ENCODE results near the gene ZNF555.
"Not testable (repeated sequence)": the region's sequence is repeated elsewhere in the genome, so short reads cannot be mapped to it uniquely, and the experiment has no call there.

Gene ZNF555

GRCh38 chr19:2815923-2816322 lies 25.4 kb upstream of the ZNF555 start:
- H3K27me3 ChIP-seq (ENCODE audit: control insufficient read depth in 1 of 2, insufficient read depth in 2 of 2, low read length in 2 of 2): no peaks in the 10 kb centered on the region
- H3K4me3 ChIP-seq (ENCODE audit: low read length in 2 of 2): no peak overlapping the region
- peaks cover 2 to 8% of the 10 kb centered on the region in 2 donors for H3K36me3 ChIP-seq (ENCODE audit: control insufficient read depth in 2 of 2, insufficient read depth in 2 of 2, low read length in 2 of 2)
- no peak overlapping the region for H3K9ac ChIP-seq (ENCODE audit: low read length in 2 of 2)
- peaks cover 9% of the 10 kb centered on the region for H3K4me1 ChIP-seq (ENCODE audit: control insufficient read depth, insufficient read depth, low read length)
- no peak overlapping the region for H3K27ac ChIP-seq (ENCODE audit: low read length)
- no peaks in the 10 kb centered on the region for H3K9me3 ChIP-seq (ENCODE audit: control insufficient read depth in 2 of 2, low read length in 2 of 2)

- Histone ChIP-seq H3K36me3 (ENCODE audit: control insufficient read depth in 2 of 2, insufficient read depth in 2 of 2, low read length in 2 of 2) (peaks cover 2 to 5% of the 10 kb centered on the region in 2 donors), H3K27me3 (ENCODE audit: control insufficient read depth in 1 of 2, insufficient read depth in 2 of 2, low read length in 2 of 2) (no peaks in the 10 kb centered on the region), H3K9me3 (ENCODE audit: control insufficient read depth in 2 of 2, low read length in 2 of 2) (no peaks in the 10 kb centered on the region), H3K4me1 (ENCODE audit: control insufficient read depth, insufficient read depth, low read length) (peaks cover 9% of the 10 kb centered on the region), H3K9ac (ENCODE audit: low read length in 2 of 2) (no peak overlapping the region), H3K27ac (ENCODE audit: low read length) (no peak overlapping the region), H3K4me3 (ENCODE audit: low read length in 2 of 2) (no peak overlapping the region)
Measured at GRCh38 chr19:2816641-2817040, 24.6 kb upstream of the ZNF555 start.

- H3K27me3 ChIP-seq (ENCODE audit: control insufficient read depth in 1 of 2, insufficient read depth in 2 of 2, low read length in 2 of 2); H3K9ac ChIP-seq (ENCODE audit: low read length in 2 of 2); H3K36me3 ChIP-seq (ENCODE audit: control insufficient read depth in 2 of 2, insufficient read depth in 2 of 2, low read length in 2 of 2); H3K9me3 ChIP-seq (ENCODE audit: control insufficient read depth in 2 of 2, low read length in 2 of 2); H3K27ac ChIP-seq (ENCODE audit: low read length); H3K4me3 ChIP-seq (ENCODE audit: low read length in 2 of 2); H3K4me1 ChIP-seq (ENCODE audit: control insufficient read depth, insufficient read depth, low read length): not testable (repeated sequence)
Measured at GRCh38 chr19:2817237-2817829, 23.9 kb upstream of the ZNF555 start.

- Histone ChIP-seq H3K36me3 (ENCODE audit: control insufficient read depth in 2 of 2, insufficient read depth in 2 of 2, low read length in 2 of 2) (peaks cover 6 to 7% of the 10 kb centered on the region in 2 donors), H3K9ac (ENCODE audit: low read length in 2 of 2) (peak within 1 kb of the TSS; percentile 59 to 74), H3K9me3 (ENCODE audit: control insufficient read depth in 2 of 2, low read length in 2 of 2) (no peaks in the 10 kb centered on the region), H3K4me1 (ENCODE audit: control insufficient read depth, insufficient read depth, low read length) (peaks cover 9% of the 10 kb centered on the region), H3K4me3 (ENCODE audit: low read length in 2 of 2) (peak within 1 kb of the TSS; percentile 77 to 88), H3K27ac (ENCODE audit: low read length) (no peak within 1 kb of the TSS), H3K27me3 (ENCODE audit: control insufficient read depth in 1 of 2, insufficient read depth in 2 of 2, low read length in 2 of 2) (no peaks in the 10 kb centered on the region)
Measured at GRCh38 chr19:2819540-2820111, 21.6 kb upstream of the ZNF555 start, which contains the start of gene ZNF554. Gene ZNF554 (plus strand): TSS chr19:2819868. CDS start chr19:2820072, 204 bp downstream.

GRCh38 chr19:2820112-2820702 lies 21.1 kb upstream of the ZNF555 start:
- Histone ChIP-seq H3K9ac (ENCODE audit: low read length in 2 of 2) (peak overlapping the region; percentile 59 to 74), H3K27me3 (ENCODE audit: control insufficient read depth in 1 of 2, insufficient read depth in 2 of 2, low read length in 2 of 2) (no peaks in the 10 kb centered on the region), H3K4me1 (ENCODE audit: control insufficient read depth, insufficient read depth, low read length) (peaks cover 9% of the 10 kb centered on the region), H3K27ac (ENCODE audit: low read length) (no peak overlapping the region), H3K9me3 (ENCODE audit: control insufficient read depth in 2 of 2, low read length in 2 of 2) (no peaks in the 10 kb centered on the region), H3K4me3 (ENCODE audit: low read length in 2 of 2) (peak overlapping the region; percentile 77 to 88), H3K36me3 (ENCODE audit: control insufficient read depth in 2 of 2, insufficient read depth in 2 of 2, low read length in 2 of 2) (peaks cover 6 to 7% of the 10 kb centered on the region in 2 donors)

GRCh38 chr19:2822846-2823245 lies 18.4 kb upstream of the ZNF555 start:
- Histone ChIP-seq H3K27me3 (ENCODE audit: control insufficient read depth in 1 of 2, insufficient read depth in 2 of 2, low read length in 2 of 2) (no peaks in the 10 kb centered on the region), H3K4me3 (ENCODE audit: low read length in 2 of 2) (no peak overlapping the region), H3K9me3 (ENCODE audit: control insufficient read depth in 2 of 2, low read length in 2 of 2) (peaks cover 0 to 4% of the 10 kb centered on the region in 2 donors), H3K9ac (ENCODE audit: low read length in 2 of 2) (no peak overlapping the region), H3K27ac (ENCODE audit: low read length) (no peak overlapping the region), H3K4me1 (ENCODE audit: control insufficient read depth, insufficient read depth, low read length) (peaks cover 9% of the 10 kb centered on the region), H3K36me3 (ENCODE audit: control insufficient read depth in 2 of 2, insufficient read depth in 2 of 2, low read length in 2 of 2) (peaks cover 12 to 15% of the 10 kb centered on the region in 2 donors)

- Histone ChIP-seq H3K9me3 (ENCODE audit: control insufficient read depth in 2 of 2, low read length in 2 of 2) (peaks cover 0 to 8% of the 10 kb centered on the region in 2 donors), H3K9ac (ENCODE audit: low read length in 2 of 2) (no peak overlapping the region), H3K27me3 (ENCODE audit: control insufficient read depth in 1 of 2, insufficient read depth in 2 of 2, low read length in 2 of 2) (no peaks in the 10 kb centered on the region), H3K27ac (ENCODE audit: low read length) (no peak overlapping the region), H3K36me3 (ENCODE audit: control insufficient read depth in 2 of 2, insufficient read depth in 2 of 2, low read length in 2 of 2) (peaks cover 19% of the 10 kb centered on the region in 2 donors), H3K4me1 (ENCODE audit: control insufficient read depth, insufficient read depth, low read length) (peaks cover 9% of the 10 kb centered on the region), H3K4me3 (ENCODE audit: low read length in 2 of 2) (no peak overlapping the region)
Measured at GRCh38 chr19:2823646-2824045, 17.6 kb upstream of the ZNF555 start.

- Histone ChIP-seq H3K4me3 (ENCODE audit: low read length in 2 of 2) (no peak overlapping the region), H3K27ac (ENCODE audit: low read length) (no peak overlapping the region), H3K9ac (ENCODE audit: low read length in 2 of 2) (no peak overlapping the region), H3K36me3 (ENCODE audit: control insufficient read depth in 2 of 2, insufficient read depth in 2 of 2, low read length in 2 of 2) (peaks cover 19 to 20% of the 10 kb centered on the region in 2 donors), H3K9me3 (ENCODE audit: control insufficient read depth in 2 of 2, low read length in 2 of 2) (peaks cover 0 to 10% of the 10 kb centered on the region in 2 donors), H3K27me3 (ENCODE audit: control insufficient read depth in 1 of 2, insufficient read depth in 2 of 2, low read length in 2 of 2) (no peaks in the 10 kb centered on the region), H3K4me1 (ENCODE audit: control insufficient read depth, insufficient read depth, low read length) (peaks cover 9% of the 10 kb centered on the region)
Measured at GRCh38 chr19:2824129-2824528, 17.1 kb upstream of the ZNF555 start.

GRCh38 chr19:2827022-2827421 lies 14.3 kb upstream of the ZNF555 start:
- no peaks in the 10 kb centered on the region for H3K4me1 ChIP-seq (ENCODE audit: control insufficient read depth, insufficient read depth, low read length)
- no peak overlapping the region for H3K4me3 ChIP-seq (ENCODE audit: low read length in 2 of 2)
- no peaks in the 10 kb centered on the region for H3K27me3 ChIP-seq (ENCODE audit: control insufficient read depth in 1 of 2, insufficient read depth in 2 of 2, low read length in 2 of 2)
- peaks cover 19 to 20% of the 10 kb centered on the region in 2 donors for H3K36me3 ChIP-seq (ENCODE audit: control insufficient read depth in 2 of 2, insufficient read depth in 2 of 2, low read length in 2 of 2)
- peaks cover 3 to 13% of the 10 kb centered on the region in 2 donors for H3K9me3 ChIP-seq (ENCODE audit: control insufficient read depth in 2 of 2, low read length in 2 of 2)
- no peak overlapping the region for H3K9ac ChIP-seq (ENCODE audit: low read length in 2 of 2)
- no peak overlapping the region for H3K27ac ChIP-seq (ENCODE audit: low read length)

GRCh38 chr19:2827840-2828489 lies 13.3 kb upstream of the ZNF555 start:
- H3K27me3 ChIP-seq (ENCODE audit: control insufficient read depth in 1 of 2, insufficient read depth in 2 of 2, low read length in 2 of 2): no peaks in the 10 kb centered on the region
- H3K27ac ChIP-seq (ENCODE audit: low read length): no peak overlapping the region
- no peak overlapping the region for H3K4me3 ChIP-seq (ENCODE audit: low read length in 2 of 2)
- H3K9ac ChIP-seq (ENCODE audit: low read length in 2 of 2): no peak overlapping the region
- peaks cover 24 to 27% of the 10 kb centered on the region in 2 donors for H3K36me3 ChIP-seq (ENCODE audit: control insufficient read depth in 2 of 2, insufficient read depth in 2 of 2, low read length in 2 of 2)
- H3K4me1 ChIP-seq (ENCODE audit: control insufficient read depth, insufficient read depth, low read length): no peaks in the 10 kb centered on the region
- peaks cover 8 to 22% of the 10 kb centered on the region in 2 donors for H3K9me3 ChIP-seq (ENCODE audit: control insufficient read depth in 2 of 2, low read length in 2 of 2)
